ENCODE results near the gene CNDP2. TPM values are rescaled to one million over a fixed set of nuclear protein-coding genes. Genes with fewer than 3 reads are reported as not detected.

CNDP2 gene
- total and polyA plus RNA-seq, 2 donors (not counting 1 experiment from before 2014, with no cell fraction given) = 121 to 182 TPM

DNA sequence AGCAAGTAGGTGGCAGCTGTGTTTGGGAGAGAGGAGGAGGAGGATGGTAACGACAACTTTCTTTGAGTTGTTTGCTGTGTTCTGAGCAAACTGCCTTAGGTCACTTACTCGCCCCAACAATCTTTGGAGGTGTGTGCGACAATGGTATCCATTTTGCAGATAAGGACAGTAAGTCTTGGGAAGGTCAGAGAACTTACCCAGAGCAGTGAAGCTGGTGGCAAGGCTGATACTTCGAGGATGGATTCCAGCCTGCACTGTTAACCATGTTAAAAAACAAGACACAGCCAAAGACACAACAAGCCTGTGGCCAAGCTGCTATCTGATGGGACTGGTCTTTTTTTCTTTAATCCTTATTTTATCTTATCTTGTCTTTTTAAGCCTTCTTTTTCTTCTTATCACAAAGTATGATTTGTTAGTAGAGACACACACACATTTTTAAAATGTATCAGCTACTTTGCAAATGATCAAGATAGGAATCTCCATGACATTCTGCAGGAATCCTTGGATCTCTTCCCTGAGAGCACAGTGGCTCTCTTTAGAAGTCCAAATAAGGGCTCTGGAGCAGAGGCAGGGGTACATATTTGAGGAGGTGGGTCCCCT lies 66.1 kb downstream of the CNDP2 start:
- peaks cover 1 to 8% (median 3%) of the 10 kb centered on the region in 3 donors for H3K9me3 ChIP-seq (ENCODE audit: control extremely low read depth in 1 of 3, control insufficient read depth in 2 of 3, insufficient read depth in 1 of 3, low read length in 2 of 3)
- no peaks in the 10 kb centered on the region for H3K36me3 ChIP-seq (replicated peaks in 1 of 2; ENCODE audit: control extremely low read depth in 1 of 2, control insufficient read depth in 1 of 2, extremely low read depth in 1 of 2, insufficient read depth in 2 of 2, low read length in 1 of 2)
- intact Hi-C loops (cut with micrococcal nuclease) = no loop called here
- no peak overlapping the region for H3K27ac Mint-ChIP-seq
- CTCF ChIA-PET = no interaction called here
- H3K9me3 Mint-ChIP-seq (ENCODE audit: insufficient read depth) = peaks cover 6% of the 10 kb centered on the region
- no peaks in the 10 kb centered on the region for H4K20me1 ChIP-seq (ENCODE audit: control insufficient read depth, insufficient read depth, low read length, poor library complexity, severe bottlenecking)
- H3K4me2 ChIP-seq (replicated peaks; ENCODE audit: low read depth, low read length, poor library complexity, severe bottlenecking) = no peak overlapping the region
- H3K4me3 Mint-ChIP-seq = no peak overlapping the region
- TF ChIP-seq, protein P1, sequence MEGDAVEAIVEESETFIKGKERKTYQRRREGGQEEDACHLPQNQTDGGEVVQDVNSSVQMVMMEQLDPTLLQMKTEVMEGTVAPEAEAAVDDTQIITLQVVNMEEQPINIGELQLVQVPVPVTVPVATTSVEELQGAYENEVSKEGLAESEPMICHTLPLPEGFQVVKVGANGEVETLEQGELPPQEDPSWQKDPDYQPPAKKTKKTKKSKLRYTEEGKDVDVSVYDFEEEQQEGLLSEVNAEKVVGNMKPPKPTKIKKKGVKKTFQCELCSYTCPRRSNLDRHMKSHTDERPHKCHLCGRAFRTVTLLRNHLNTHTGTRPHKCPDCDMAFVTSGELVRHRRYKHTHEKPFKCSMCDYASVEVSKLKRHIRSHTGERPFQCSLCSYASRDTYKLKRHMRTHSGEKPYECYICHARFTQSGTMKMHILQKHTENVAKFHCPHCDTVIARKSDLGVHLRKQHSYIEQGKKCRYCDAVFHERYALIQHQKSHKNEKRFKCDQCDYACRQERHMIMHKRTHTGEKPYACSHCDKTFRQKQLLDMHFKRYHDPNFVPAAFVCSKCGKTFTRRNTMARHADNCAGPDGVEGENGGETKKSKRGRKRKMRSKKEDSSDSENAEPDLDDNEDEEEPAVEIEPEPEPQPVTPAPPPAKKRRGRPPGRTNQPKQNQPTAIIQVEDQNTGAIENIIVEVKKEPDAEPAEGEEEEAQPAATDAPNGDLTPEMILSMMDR (IDR thresholded peaks at IDR 0.05) = no peak
- TF ChIP-seq EZH2 (IDR thresholded peaks at IDR 0.05; ENCODE audit: borderline replicate concordance, insufficient read depth, low read depth, low read length, poor library complexity, severe bottlenecking) = no peak
- 91% methylated on average over 4 of the region's 4 CpGs for WGBS (ENCODE audit: insufficient coverage)
- H3K4me1 ChIP-seq (ENCODE audit: control insufficient read depth in 2 of 2, insufficient read depth in 2 of 2, low read length in 2 of 2) = no peaks in the 10 kb centered on the region
- H3K79me2 ChIP-seq (ENCODE audit: control insufficient read depth, insufficient read depth, low read length) = no peaks in the 10 kb centered on the region
- no peaks in the 10 kb centered on the region for H3K4me1 Mint-ChIP-seq
- ATAC-seq (ENCODE audit: low read depth) (no peak), DNase-seq (no peak)
- no peaks in the 10 kb centered on the region for H3K27me3 ChIP-seq (replicated peaks in 1 of 4; ENCODE audit: control extremely low read depth in 1 of 4, control insufficient read depth in 3 of 4, insufficient read depth in 4 of 4, low read length in 3 of 4)
- POLR2A ChIA-PET = no interaction called here
- no peak overlapping the region for H3K27ac ChIP-seq (ENCODE audit: low read length in 2 of 2)
- no peak overlapping the region for H2AFZ ChIP-seq (ENCODE audit: insufficient read depth, low read depth, low read length, poor library complexity, severe bottlenecking)
- no peak overlapping the region for H3K9ac ChIP-seq (ENCODE audit: low read length)
- H3K27me3 Mint-ChIP-seq = peaks cover 8% of the 10 kb centered on the region
- no peak overlapping the region for H3K4me3 ChIP-seq (ENCODE audit: control extremely low read depth in 1 of 5, extremely low read depth in 1 of 5, insufficient read depth in 1 of 5, low read depth in 2 of 5, low read length in 4 of 5)

DNA sequence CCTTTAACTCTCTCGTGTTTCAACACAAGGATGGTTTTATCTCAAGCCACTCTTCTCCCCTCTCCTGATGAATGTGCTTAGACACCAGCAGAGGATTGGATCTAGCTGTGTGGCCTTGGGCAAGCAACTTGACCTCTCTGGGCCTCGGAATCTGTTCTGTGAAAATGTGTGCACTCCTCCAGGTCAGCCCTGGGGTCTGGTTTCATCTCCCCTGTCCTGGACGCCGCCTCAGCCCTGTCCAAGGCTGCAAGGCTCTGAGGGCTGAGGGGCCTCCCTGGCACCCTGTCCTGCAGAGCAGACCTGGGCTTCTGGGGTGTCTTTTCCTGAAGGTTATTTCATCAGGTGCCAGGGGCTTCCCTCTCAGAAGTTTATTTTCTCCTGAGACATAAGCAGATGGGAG lies 66.6 kb downstream of the CNDP2 start:
- Histone ChIP-seq H4K20me1 (ENCODE audit: control insufficient read depth, insufficient read depth, low read length, poor library complexity, severe bottlenecking) (no peaks in the 10 kb centered on the region), H3K27ac (ENCODE audit: low read length in 2 of 2) (no peak overlapping the region), H2AFZ (ENCODE audit: insufficient read depth, low read depth, low read length, poor library complexity, severe bottlenecking) (no peak overlapping the region), H3K4me1 (ENCODE audit: control insufficient read depth in 2 of 2, insufficient read depth in 2 of 2, low read length in 2 of 2) (no peaks in the 10 kb centered on the region), H3K4me2 (replicated peaks; ENCODE audit: low read depth, low read length, poor library complexity, severe bottlenecking) (no peak overlapping the region), H3K36me3 (replicated peaks in 1 of 2; ENCODE audit: control extremely low read depth in 1 of 2, control insufficient read depth in 1 of 2, extremely low read depth in 1 of 2, insufficient read depth in 2 of 2, low read length in 1 of 2) (no peaks in the 10 kb centered on the region), H3K79me2 (ENCODE audit: control insufficient read depth, insufficient read depth, low read length) (no peaks in the 10 kb centered on the region), H3K9ac (ENCODE audit: low read length) (no peak overlapping the region), H3K4me3 (ENCODE audit: control extremely low read depth in 1 of 5, extremely low read depth in 1 of 5, insufficient read depth in 1 of 5, low read depth in 2 of 5, low read length in 4 of 5) (no peak overlapping the region), H3K9me3 (ENCODE audit: control extremely low read depth in 1 of 3, control insufficient read depth in 2 of 3, insufficient read depth in 1 of 3, low read length in 2 of 3) (peaks cover 1 to 8% (median 3%) of the 10 kb centered on the region in 3 donors), H3K27me3 (replicated peaks in 1 of 4; ENCODE audit: control extremely low read depth in 1 of 4, control insufficient read depth in 3 of 4, insufficient read depth in 4 of 4, low read length in 3 of 4) (no peaks in the 10 kb centered on the region)
- intact Hi-C loops (cut with micrococcal nuclease) = no loop called here
- 79% methylated on average over 4 of the region's 4 CpGs for WGBS (ENCODE audit: insufficient coverage)
- H3K27ac Mint-ChIP-seq = no peak overlapping the region
- TF ChIP-seq, protein P1 (IDR thresholded peaks at IDR 0.05) = no peak
- TF ChIP-seq EZH2 (IDR thresholded peaks at IDR 0.05; ENCODE audit: borderline replicate concordance, insufficient read depth, low read depth, low read length, poor library complexity, severe bottlenecking) = no peak
- peaks cover 7% of the 10 kb centered on the region for H3K9me3 Mint-ChIP-seq (ENCODE audit: insufficient read depth)
- no peak overlapping the region for H3K4me3 Mint-ChIP-seq
- ChIA-PET CTCF (no interaction called here), POLR2A (no interaction called here)
- peaks cover 6% of the 10 kb centered on the region for H3K27me3 Mint-ChIP-seq
- no peak for ATAC-seq (ENCODE audit: low read depth)
- no peak for DNase-seq
- no peaks in the 10 kb centered on the region for H3K4me1 Mint-ChIP-seq

All from B cell (primary cell).